ENCODE results near the gene CDIP1.

Gene CDIP1

GRCh38 chr16:4463522-4464163 lies 74.9 kb downstream of the CDIP1 start:
- Histone ChIP-seq H3K36me3 (ENCODE audit: insufficient read depth) (no peaks in the 10 kb centered on the region), H3K79me2 (ENCODE audit: insufficient read depth, low read depth) (no peaks in the 10 kb centered on the region), H3K4me3 (IDR thresholded peaks at IDR 0.05; ENCODE audit: insufficient read depth, low read depth, low read length) (no peak overlapping the region), H3K4me2 (no peak overlapping the region), H3K27me3 (ENCODE audit: insufficient read depth, low read depth) (no peaks in the 10 kb centered on the region), H3K9ac (no peak overlapping the region), H3K27ac (no peak overlapping the region), H4K20me1 (ENCODE audit: insufficient read depth) (no peaks in the 10 kb centered on the region), H2AFZ (ENCODE audit: low read depth) (no peak overlapping the region), H3K4me1 (ENCODE audit: low read depth, poor library complexity, severe bottlenecking) (peaks cover 7% of the 10 kb centered on the region)
- no peak for TF ChIP-seq CTCF (conservative IDR thresholded peaks at IDR 0.05; ENCODE audit: low read depth, low read length)

DNA sequence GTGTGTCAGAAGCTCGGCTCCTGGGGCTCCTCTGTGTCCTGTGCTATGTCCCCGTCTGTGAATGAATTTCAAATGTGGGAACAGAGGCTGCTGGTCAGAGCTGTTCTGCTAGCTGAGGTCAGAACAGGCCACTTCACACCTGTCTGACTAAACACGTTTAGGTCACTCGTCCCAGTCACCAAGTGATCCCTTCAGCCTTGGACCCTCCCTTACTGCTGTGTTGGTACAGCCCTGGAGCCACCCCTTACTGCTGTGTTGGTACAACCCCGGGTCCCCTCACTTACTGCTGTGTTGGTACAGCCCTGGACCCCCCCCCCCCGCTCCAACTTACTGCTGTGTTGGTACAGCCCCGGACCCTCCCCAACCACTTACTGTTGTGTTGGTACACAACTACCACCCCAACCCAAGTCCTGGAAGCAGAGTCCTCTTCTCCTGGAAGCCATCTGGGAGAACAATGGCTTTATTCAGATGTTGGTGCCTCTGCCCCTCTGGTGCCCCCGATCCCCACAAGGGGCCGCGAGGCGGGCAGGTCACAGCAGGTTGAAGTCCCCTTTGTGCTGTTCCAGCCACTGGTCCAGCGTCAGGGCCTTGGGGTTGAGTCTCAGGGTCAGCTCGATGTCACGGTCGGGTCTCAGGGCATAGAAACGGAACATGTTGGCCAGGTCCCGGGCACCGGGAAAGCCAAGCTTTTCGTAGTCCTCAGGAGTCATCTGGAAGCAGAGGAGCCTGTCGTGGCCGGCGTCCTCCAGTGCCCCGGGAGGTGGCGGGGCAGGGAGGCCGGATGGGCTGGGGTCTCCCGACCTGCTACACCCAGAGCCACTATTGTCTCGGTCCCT lies 77.1 kb downstream of the CDIP1 start:
- Histone ChIP-seq H3K4me2 (no peak overlapping the region), H4K20me1 (ENCODE audit: insufficient read depth) (no peaks in the 10 kb centered on the region), H3K27me3 (ENCODE audit: insufficient read depth, low read depth) (no peaks in the 10 kb centered on the region), H3K4me1 (ENCODE audit: low read depth, poor library complexity, severe bottlenecking) (peaks cover 8% of the 10 kb centered on the region), H3K36me3 (ENCODE audit: insufficient read depth) (no peaks in the 10 kb centered on the region; the same call in 1 of the 2 replicates), H3K27ac (no peak overlapping the region), H3K4me3 (IDR thresholded peaks at IDR 0.05; ENCODE audit: insufficient read depth, low read depth, low read length) (no peak overlapping the region), H3K79me2 (ENCODE audit: insufficient read depth, low read depth) (no peaks in the 10 kb centered on the region), H3K9ac (no peak overlapping the region), H2AFZ (ENCODE audit: low read depth) (no peak overlapping the region)
- TF ChIP-seq CTCF (conservative IDR thresholded peaks at IDR 0.05; ENCODE audit: low read depth, low read length) = no peak

GRCh38 chr16:4460936-4461249 lies 77.7 kb downstream of the CDIP1 start:
- Histone ChIP-seq H3K27me3 (ENCODE audit: insufficient read depth, low read depth) (no peaks in the 10 kb centered on the region), H3K36me3 (ENCODE audit: insufficient read depth) (no peaks in the 10 kb centered on the region; the same call in 1 of the 2 replicates), H2AFZ (ENCODE audit: low read depth) (no peak overlapping the region), H3K9ac (no peak overlapping the region), H3K4me2 (no peak overlapping the region), H3K79me2 (ENCODE audit: insufficient read depth, low read depth) (no peaks in the 10 kb centered on the region), H4K20me1 (ENCODE audit: insufficient read depth) (no peaks in the 10 kb centered on the region), H3K4me1 (ENCODE audit: low read depth, poor library complexity, severe bottlenecking) (peaks cover 8% of the 10 kb centered on the region), H3K27ac (no peak overlapping the region), H3K4me3 (IDR thresholded peaks at IDR 0.05; ENCODE audit: insufficient read depth, low read depth, low read length) (no peak overlapping the region)
- TF ChIP-seq CTCF (conservative IDR thresholded peaks at IDR 0.05; ENCODE audit: low read depth, low read length) = no peak

Data from KMS-11 (cell line).